Measurements from ENCODE around the gene TMEM150C.

DNA sequence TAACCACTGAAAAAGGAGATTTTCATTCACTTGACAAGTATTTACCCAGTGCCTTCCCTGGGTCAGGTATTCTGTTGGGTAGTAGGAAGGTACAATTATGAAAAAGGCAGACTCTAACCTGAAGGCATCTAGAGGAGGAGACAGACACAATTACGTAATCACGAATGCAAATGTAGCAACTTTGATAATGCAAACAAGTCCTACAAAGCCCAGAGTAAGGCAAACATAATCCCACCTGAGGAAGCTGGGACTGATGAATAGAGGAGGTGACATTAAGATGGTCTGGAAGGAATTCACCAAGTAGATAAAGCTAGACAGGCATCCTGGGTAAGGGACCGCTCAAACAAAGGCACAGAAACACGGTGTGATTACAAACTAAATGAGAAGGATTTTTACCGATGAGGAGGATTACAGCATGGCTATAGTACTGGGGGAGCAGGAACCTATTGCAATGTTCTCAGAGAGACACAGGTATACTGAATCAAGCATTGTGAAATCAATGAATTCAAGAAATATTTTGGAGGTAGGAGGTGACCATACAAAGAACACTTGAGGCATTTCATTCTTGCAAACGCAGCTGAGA is 37.1 kb downstream of the TMEM150C start:
- TF ChIP-seq CTCF (IDR thresholded peaks at IDR 0.05) (no peak), POLR2A (IDR thresholded peaks at IDR 0.05) (no peak), EP300 (IDR thresholded peaks at IDR 0.05) (no peak)
